HepG2 (cell line): Measurements from ENCODE around the gene NR2F6. TPM values are rescaled to one million over a fixed set of nuclear protein-coding genes. Genes with fewer than 3 reads are reported as not detected.

Experiments
- ATF1 ChIP-seq: IDR thresholded peaks from 2 replicates; pipeline ENCODE4 v1.6.1; 2016; ENCODE audit warnings: mild to moderate bottlenecking, control low read depth
- GZF1 ChIP-seq: sonication (generic); formaldehyde crosslinking; IDR thresholded peaks from 2 replicates; pipeline ENCODE4 v1.5.1; 2020; ENCODE audit warnings: mild to moderate bottlenecking, missing genetic modification reagents
- RAD51 ChIP-seq: fragments of 450-650 bp; IDR thresholded peaks from 2 replicates; pipeline ENCODE4 v1.6.1; 2016; ENCODE audit warnings: borderline replicate concordance
- SRSF1 ChIP-seq: fragments of 200-400 bp; formaldehyde crosslinking; optimal IDR thresholded peaks from 2 replicates; pipeline ENCODE3; 2017; ENCODE audit warnings: mild to moderate bottlenecking, low read depth, low read length, moderate library complexity
- STAT5B ChIP-seq: sonication (generic); formaldehyde crosslinking; IDR thresholded peaks from 2 replicates; pipeline ENCODE4 v1.4.0; 2020; ENCODE audit warnings: missing genetic modification reagents
- ZC3H4 ChIP-seq: sonication (generic); formaldehyde crosslinking; IDR thresholded peaks from 2 replicates; pipeline ENCODE4 v1.4.0; 2020; ENCODE audit warnings: missing genetic modification reagents, borderline replicate concordance
- ZKSCAN5 ChIP-seq: sonication (generic); formaldehyde crosslinking; IDR thresholded peaks from 2 replicates; pipeline ENCODE4 v1.5.1; 2020; ENCODE audit warnings: mild to moderate bottlenecking, missing genetic modification reagents
- ZNF180 ChIP-seq: sonication (generic); formaldehyde crosslinking; IDR thresholded peaks from 2 replicates; pipeline ENCODE4 v1.4.0; 2020; ENCODE audit warnings: low read depth, missing genetic modification reagents, borderline replicate concordance
- ZNF530 ChIP-seq: sonication (generic); formaldehyde crosslinking; IDR thresholded peaks from 2 replicates; pipeline ENCODE4 v1.5.0; 2020; ENCODE audit warnings: low read depth, mild to moderate bottlenecking, missing genetic modification reagents
- ZNF775 ChIP-seq: sonication (generic); formaldehyde crosslinking; IDR thresholded peaks from 2 replicates; pipeline ENCODE4 v1.4.0; 2020; ENCODE audit warnings: missing genetic modification reagents, mild to moderate bottlenecking, moderate library complexity, borderline replicate concordance
- ZNF788 ChIP-seq: sonication (generic); formaldehyde crosslinking; IDR thresholded peaks from 2 replicates; pipeline ENCODE4 v1.5.0; 2020; ENCODE audit warnings: mild to moderate bottlenecking, missing genetic modification reagents, borderline replicate concordance
- ZSCAN12 ChIP-seq: sonication (generic); formaldehyde crosslinking; IDR thresholded peaks from 2 replicates; pipeline ENCODE4 v1.9.0; 2021; ENCODE audit warnings: mild to moderate bottlenecking, missing genetic modification reagents
- polyA plus RNA-seq, 8 experiments: library from polyadenylated mRNA; depleted of rRNA in 3 of 8; stranded (reverse) in 7 of 8; unstranded in 1 of 8; fragments of >200 nt; fragmentation: Illumina TruSeq in 4 of 8; extraction: Trizol in 4 of 8; gene quantifications; 2 replicates each; pipeline versions ENCODE4 v1.2.1 to v1.2.3, GENCODE V29; 2011 to 2016; ENCODE audit warnings: low read depth in 4 of 8, missing spikeins in 1 of 8, mixed read lengths in 1 of 8; ENCODE audit not compliant: insufficient read depth in 1 of 8
- total RNA-seq, 5 experiments: library from RNA; depleted of rRNA; stranded (reverse); fragments of >200 nt; fragmentation: Illumina TruSeq; extraction: Trizol; gene quantifications; 2 replicates each; pipeline ENCODE4 v1.2.3, GENCODE V29; 2016; ENCODE audit warnings: low read depth in 1 of 5
- TF ChIP-seq, protein P1 (sequence below): sonication (generic); formaldehyde crosslinking; conservative IDR thresholded peaks from 2 replicates; pipeline ENCODE4 v1.4.0; 2020; ENCODE audit warnings: missing genetic modification reagents
- TF ChIP-seq, protein P2 (sequence below): sonication (generic); formaldehyde crosslinking; IDR thresholded peaks from 2 replicates; pipeline ENCODE4 v1.4.0; 2020; ENCODE audit warnings: missing genetic modification reagents
- TF ChIP-seq, protein P3 (sequence below): sonication (generic); formaldehyde crosslinking; IDR thresholded peaks from 2 replicates; pipeline ENCODE4 v1.5.0; 2020; ENCODE audit warnings: missing genetic modification reagents, mild to moderate bottlenecking, borderline replicate concordance
- TF ChIP-seq, protein P4 (sequence below): sonication (generic); formaldehyde crosslinking; IDR thresholded peaks from 2 replicates; pipeline ENCODE4 v1.4.0; 2020; ENCODE audit warnings: missing genetic modification reagents
- TF ChIP-seq, protein P5 (sequence below): sonication (generic); formaldehyde crosslinking; IDR thresholded peaks from 2 replicates; pipeline ENCODE4 v1.8.0; 2022; ENCODE audit warnings: mild to moderate bottlenecking, missing genetic modification reagents; ENCODE audit not compliant: insufficient replicate concordance

NR2F6 gene
- total and polyA plus RNA-seq, 2 of the 13 experiments (the other 11 are each of a cell fraction or from before 2014, with no cell fraction given): 30.9 to 72.4 TPM

DNA sequence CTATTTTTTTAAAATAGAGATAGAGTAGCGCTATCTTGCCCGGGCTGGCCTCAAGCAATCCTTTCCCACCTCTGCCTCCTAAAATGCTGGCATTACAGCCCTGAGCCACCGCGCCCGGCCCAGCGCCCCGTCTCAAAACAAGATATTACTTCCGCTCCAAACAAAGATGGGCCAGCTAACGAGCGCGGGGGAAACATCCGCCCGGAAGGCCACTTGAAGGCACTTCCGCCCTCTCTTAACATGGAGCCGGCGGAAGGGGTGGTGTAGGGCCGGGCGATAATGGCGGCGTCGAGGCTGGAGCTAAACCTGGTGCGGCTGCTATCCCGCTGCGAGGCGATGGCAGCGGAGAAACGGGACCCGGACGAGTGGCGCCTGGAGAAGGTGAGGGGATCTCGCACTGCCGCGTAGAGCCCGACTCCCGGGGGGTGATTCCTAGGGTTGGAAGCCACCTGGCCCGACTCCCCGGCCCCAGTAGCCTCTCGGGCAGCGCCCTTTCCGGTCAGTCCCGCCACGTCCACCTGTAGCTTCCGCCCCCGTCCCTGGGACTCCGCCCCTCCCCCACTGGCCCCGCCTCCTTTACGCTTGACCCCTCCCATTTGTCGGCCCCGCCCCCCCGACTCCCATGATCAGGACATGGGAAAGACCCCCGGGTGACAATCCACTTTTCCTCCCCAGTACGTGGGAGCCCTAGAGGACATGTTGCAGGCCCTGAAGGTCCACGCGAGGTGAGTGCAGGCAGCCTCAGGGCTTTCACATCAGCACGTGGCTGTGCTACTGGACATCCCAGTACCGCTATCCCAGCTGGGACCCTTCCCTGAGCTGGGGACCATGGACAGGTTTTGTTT lies 30.4 kb downstream of the NR2F6 start, which contains the start of gene USE1 (continued):
- no peak for TF ChIP-seq ZNF180 (CRISPR knock-in tag)
- no peak for TF ChIP-seq ZNF530 (CRISPR knock-in tag)
- TF ChIP-seq, protein P1, sequence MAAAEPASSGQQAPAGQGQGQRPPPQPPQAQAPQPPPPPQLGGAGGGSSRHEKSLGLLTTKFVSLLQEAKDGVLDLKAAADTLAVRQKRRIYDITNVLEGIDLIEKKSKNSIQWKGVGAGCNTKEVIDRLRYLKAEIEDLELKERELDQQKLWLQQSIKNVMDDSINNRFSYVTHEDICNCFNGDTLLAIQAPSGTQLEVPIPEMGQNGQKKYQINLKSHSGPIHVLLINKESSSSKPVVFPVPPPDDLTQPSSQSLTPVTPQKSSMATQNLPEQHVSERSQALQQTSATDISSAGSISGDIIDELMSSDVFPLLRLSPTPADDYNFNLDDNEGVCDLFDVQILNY (CRISPR knock-in tag): 0 out of 2 replicates have a peak, but pooled peaks have one; percentile 29
- TF ChIP-seq ZNF788 (CRISPR knock-in tag): peak; percentile 67; the same call in 1 of the 2 replicates
- no peak for TF ChIP-seq ZKSCAN5 (CRISPR knock-in tag)
- no peak for TF ChIP-seq STAT5B
- no peak for TF ChIP-seq ZC3H4 (CRISPR knock-in tag)
- TF ChIP-seq SRSF1: peak; percentile 82
- peak; percentile 69; the same call in 1 of the 2 replicates for TF ChIP-seq ATF1 (CRISPR knock-in tag)
- TF ChIP-seq, protein P2, sequence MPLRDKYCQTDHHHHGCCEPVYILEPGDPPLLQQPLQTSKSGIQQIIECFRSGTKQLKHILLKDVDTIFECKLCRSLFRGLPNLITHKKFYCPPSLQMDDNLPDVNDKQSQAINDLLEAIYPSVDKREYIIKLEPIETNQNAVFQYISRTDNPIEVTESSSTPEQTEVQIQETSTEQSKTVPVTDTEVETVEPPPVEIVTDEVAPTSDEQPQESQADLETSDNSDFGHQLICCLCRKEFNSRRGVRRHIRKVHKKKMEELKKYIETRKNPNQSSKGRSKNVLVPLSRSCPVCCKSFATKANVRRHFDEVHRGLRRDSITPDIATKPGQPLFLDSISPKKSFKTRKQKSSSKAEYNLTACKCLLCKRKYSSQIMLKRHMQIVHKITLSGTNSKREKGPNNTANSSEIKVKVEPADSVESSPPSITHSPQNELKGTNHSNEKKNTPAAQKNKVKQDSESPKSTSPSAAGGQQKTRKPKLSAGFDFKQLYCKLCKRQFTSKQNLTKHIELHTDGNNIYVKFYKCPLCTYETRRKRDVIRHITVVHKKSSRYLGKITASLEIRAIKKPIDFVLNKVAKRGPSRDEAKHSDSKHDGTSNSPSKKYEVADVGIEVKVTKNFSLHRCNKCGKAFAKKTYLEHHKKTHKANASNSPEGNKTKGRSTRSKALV: no peak
- TF ChIP-seq GZF1 (CRISPR knock-in tag): no peak
- TF ChIP-seq, protein P3, sequence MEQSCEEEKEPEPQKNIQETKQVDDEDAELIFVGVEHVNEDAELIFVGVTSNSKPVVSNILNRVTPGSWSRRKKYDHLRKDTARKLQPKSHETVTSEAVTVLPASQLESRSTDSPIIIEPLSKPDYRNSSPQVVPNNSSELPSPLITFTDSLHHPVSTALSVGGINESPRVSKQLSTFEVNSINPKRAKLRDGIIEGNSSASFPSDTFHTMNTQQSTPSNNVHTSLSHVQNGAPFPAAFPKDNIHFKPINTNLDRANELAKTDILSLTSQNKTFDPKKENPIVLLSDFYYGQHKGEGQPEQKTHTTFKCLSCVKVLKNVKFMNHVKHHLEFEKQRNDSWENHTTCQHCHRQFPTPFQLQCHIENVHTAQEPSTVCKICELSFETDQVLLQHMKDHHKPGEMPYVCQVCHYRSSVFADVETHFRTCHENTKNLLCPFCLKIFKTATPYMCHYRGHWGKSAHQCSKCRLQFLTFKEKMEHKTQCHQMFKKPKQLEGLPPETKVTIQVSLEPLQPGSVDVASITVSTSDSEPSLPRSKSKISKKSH: peak; percentile 89; the same call in 1 of the 2 replicates
- TF ChIP-seq RAD51: no peak
- TF ChIP-seq, protein P4, sequence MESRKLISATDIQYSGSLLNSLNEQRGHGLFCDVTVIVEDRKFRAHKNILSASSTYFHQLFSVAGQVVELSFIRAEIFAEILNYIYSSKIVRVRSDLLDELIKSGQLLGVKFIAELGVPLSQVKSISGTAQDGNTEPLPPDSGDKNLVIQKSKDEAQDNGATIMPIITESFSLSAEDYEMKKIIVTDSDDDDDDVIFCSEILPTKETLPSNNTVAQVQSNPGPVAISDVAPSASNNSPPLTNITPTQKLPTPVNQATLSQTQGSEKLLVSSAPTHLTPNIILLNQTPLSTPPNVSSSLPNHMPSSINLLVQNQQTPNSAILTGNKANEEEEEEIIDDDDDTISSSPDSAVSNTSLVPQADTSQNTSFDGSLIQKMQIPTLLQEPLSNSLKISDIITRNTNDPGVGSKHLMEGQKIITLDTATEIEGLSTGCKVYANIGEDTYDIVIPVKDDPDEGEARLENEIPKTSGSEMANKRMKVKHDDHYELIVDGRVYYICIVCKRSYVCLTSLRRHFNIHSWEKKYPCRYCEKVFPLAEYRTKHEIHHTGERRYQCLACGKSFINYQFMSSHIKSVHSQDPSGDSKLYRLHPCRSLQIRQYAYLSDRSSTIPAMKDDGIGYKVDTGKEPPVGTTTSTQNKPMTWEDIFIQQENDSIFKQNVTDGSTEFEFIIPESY (CRISPR knock-in tag): peak; percentile 42
- no peak for TF ChIP-seq ZSCAN12 (CRISPR knock-in tag)
- TF ChIP-seq, protein P5, sequence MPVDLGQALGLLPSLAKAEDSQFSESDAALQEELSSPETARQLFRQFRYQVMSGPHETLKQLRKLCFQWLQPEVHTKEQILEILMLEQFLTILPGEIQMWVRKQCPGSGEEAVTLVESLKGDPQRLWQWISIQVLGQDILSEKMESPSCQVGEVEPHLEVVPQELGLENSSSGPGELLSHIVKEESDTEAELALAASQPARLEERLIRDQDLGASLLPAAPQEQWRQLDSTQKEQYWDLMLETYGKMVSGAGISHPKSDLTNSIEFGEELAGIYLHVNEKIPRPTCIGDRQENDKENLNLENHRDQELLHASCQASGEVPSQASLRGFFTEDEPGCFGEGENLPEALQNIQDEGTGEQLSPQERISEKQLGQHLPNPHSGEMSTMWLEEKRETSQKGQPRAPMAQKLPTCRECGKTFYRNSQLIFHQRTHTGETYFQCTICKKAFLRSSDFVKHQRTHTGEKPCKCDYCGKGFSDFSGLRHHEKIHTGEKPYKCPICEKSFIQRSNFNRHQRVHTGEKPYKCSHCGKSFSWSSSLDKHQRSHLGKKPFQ: peak; percentile 54
- no peak for TF ChIP-seq ZNF775
